Measurements from ENCODE around the gene ZNF274.

DNA sequence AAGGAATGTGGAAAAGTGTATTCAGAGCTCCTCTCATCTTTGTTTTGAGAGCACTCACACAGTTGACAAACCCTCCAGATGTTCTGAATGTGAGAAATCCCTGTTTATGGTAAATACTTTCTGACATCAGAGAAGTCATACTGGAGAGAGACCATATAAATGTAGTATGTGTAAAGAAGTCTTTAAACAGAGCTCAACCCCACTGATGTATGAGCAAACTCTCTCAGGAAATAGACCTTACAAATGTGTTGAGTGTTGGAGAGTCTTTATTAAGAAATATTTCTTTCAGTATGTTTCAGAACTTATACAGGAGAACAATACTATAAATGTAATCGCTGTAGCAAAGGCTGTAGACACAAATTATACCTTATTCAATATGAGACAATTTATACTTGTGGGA is 16.6 kb upstream of the ZNF274 start:
- TF ChIP-seq TAF1 (IDR thresholded peaks at IDR 0.05; ENCODE audit: borderline replicate concordance, low read depth, low read length) (no peak), RAD51 (IDR thresholded peaks at IDR 0.05) (no peak), CBX3 (IDR thresholded peaks at IDR 0.05; ENCODE audit: borderline replicate concordance, low read depth) (no peak), SP1 (IDR thresholded peaks at IDR 0.05; ENCODE audit: low read depth, low read length) (no peak), USF2 (IDR thresholded peaks at IDR 0.05; ENCODE audit: borderline replicate concordance, low read depth, low read length) (no peak), ELK1 (IDR thresholded peaks at IDR 0.05; ENCODE audit: low read depth, low read length) (no peak), RAD21 (IDR thresholded peaks at IDR 0.05; ENCODE audit: insufficient read depth, low read depth, low read length) (no peak), TBL1XR1 (IDR thresholded peaks at IDR 0.05; ENCODE audit: low read depth, low read length) (no peak)
